ENCODE data around the gene ADGB.
"Not testable (repeated sequence)": the region's sequence is repeated elsewhere in the genome, so short reads cannot be mapped to it uniquely, and the experiment has no call there.

ADGB gene

DNA sequence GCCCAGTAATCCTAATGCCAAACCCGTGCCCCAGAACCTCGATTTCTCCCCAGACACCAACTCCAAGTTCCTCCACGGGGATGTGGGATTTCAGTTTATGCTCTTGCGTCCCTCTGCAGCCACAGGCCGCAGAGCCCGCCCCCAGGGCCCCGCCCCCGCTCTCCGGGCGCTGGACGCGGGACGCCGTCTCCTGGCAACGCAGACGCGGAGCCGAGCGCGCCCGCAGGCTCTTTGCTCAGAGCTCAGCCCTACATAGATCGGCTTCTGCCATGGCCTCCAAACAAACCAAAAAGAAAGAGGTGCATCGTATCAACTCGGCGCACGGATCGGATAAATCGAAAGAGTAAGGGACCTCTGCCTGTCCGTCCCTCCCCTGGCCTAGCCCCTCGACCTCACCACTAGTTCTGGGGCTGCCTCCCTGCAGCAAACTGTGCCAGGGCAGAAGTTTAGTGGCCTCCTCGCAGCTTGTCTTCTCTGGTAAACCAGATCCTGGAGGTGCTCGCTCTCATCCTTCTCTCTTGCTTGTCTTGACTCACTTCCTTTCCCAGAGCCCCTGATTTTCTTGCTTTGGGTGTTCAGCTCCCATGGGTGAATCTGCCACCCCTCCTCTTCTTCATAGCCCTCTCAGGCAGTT is at the start of gene ADGB:
Gene ADGB, plus strand, starts transcription at position 201 of the 634 bp plus-strand sequence. Its CDS starts 69 bp downstream, at position 270.
- no peak for DNase-seq (ENCODE audit: low spot score)

DNA sequence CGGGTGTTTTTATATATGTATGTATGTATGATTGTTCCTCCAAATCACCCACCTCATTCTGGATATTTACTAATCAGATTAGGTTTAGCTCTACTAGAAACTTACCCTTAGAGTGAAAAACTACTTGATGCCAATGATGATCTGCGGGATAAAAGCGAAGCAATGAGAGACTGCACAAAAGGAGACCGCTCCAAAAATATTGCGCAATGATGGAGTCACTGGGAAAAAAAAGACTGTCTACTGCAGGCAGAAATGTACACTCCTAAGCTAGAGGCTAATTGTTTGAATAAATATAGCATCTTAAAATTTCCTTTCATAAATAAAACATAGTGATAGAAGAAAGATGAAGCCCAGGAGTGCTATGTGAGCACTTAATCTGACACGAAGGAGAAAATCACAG is 47.9 kb upstream of the ADGB start:
- DNase-seq (ENCODE audit: low spot score), result no peak

DNA sequence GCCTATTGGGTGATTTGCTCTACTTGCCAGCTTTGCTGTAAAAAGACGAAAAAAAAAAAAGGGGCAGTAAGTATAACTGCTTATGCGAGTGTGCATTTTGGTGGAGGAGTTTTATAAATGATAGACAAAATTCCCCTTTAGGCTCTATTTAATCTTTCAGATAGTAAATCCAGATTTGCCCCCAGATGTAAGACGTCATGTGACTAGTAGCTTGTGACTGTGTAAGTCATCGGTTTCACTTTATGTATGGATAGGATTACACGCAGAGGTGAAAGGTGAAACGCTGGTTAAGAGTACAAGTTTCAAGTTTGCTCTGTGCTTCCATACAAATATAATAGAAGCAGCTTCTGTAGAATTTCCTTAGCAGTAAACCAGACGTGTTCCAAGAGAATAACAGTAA is 47.2 kb upstream of the ADGB start:
- DNase-seq (ENCODE audit: low spot score), result no peak

DNA sequence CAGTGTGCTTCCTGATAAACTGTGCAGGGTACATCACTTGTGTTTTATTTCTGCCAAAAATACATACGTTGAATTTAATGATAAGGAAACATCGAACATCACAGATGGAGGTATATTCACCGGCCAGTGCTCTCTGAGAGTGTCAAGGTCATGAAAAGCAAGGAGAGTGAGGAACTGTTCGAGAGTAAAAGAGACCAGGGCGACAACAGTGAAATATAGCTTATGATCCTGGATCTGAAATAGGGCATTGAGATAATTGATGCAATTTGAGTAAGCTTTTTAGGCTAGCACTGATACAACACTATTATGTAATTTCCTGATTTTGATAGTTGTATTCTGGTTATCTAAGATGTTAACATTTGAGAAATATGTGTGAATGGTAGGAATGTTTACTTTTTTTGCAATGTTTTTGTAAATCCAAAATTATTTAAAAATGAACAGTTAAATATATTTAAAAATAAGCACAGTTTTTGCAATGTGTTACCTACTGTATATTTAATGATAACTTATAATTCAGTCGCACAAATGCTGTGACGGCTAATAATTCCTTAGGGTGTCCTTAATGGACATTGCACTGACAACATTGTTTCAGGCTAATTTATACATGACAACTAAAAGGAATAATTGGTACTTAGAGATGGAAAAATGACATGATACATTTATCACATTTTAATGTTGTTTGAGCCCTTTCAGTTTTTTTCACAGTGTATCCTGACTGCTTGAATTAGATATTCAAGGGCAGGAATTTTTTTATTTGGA is 45.2 kb upstream of the ADGB start:
- no peak for DNase-seq (ENCODE audit: low spot score)

DNA sequence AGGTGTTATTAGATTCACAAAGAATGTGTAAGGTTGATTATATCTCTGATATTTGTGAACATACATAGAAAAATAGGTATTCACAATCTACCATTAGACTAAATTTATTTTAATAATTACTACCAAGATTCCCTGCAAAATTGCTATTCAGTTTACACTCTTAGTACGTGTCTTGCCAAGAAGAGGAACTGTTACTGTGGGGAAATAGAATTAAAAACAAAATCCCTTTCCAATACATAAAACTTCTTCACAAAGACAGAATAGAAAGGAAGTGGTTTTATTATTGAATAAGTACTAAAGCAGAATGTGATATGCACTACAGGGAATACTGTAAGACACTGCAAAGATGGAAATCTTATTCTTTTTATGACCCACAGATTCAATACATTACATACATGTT is 38.2 kb upstream of the ADGB start:
- DNase-seq (ENCODE audit: low spot score), result no peak

DNA sequence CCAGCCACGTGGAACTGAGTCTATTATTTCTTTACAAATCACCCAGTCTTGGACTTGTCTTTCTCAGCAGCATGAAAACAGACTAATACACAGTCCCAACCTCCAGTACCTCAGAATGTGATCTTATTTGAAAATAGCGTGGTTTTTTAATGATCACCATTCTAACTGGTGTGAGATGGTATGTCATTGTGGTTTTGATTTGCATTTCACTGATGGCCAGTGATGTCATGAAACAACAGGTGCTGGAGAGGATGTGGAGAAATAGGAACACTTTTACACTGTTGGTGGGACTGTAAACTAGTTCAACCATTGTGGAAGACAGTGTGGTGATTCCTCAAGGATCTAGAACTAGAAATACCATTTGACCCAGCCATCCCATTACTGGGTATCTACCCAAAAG is 32.1 kb upstream of the ADGB start:
- not testable (repeated sequence) for DNase-seq (ENCODE audit: low spot score)

DNA sequence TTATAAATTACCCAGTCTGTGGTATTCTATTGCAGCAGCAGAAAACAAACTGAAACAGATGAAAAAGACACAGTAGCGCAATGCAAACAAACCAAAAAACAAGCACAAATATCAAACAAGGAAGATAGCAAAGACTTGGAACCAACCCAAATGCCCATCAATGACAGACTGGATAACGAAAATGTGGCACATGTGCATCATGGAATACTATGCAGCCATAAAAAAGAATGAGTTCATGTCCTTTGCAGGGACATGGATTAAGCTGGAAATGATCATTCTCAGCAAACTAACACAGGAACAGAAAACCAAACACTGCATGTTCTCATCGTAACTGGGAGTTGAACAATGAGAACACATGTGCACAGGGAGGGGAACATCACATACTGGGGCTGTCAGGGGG is 30.2 kb upstream of the ADGB start:
- DNase-seq (ENCODE audit: low spot score), result not testable (repeated sequence)

DNA sequence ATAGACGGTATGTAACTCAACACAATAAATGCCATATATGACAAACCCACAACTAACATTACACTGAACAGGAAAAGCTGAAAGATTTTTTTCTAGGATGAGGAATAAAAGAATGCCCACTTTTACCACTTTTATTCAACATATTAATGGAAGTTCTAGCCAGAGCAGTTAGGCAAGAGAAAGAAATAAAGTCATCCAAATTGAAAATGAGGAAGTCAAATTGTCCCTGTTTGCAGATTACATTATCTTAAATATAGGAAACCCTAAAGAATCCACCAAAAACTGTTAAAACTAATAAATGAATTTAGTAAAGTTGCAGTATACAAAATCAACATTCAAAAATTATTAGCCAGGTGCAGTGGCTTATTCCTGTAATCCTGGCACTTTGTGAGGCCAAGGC is 24.6 kb upstream of the ADGB start:
- no peak for DNase-seq (ENCODE audit: low spot score)

DNA sequence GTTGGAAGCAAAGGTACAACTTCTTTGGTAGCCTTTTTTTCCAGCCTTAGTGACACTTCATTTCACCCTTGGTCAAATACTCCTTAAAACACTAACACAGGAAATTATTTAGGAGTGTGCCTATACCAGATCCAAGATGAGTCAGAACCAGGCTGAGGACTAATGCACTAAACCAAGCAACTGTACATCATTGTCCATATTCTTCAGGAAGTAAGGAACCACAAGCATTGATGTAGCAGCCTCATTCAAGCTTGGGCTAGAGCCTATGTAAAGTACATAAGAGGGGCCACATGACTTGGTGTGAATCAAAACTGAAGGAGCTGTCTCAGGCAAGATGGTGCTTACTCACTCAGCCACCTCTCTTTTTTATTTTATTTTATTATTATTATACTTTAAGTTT is 20.7 kb upstream of the ADGB start:
- DNase-seq (ENCODE audit: low spot score), result no peak

DNA sequence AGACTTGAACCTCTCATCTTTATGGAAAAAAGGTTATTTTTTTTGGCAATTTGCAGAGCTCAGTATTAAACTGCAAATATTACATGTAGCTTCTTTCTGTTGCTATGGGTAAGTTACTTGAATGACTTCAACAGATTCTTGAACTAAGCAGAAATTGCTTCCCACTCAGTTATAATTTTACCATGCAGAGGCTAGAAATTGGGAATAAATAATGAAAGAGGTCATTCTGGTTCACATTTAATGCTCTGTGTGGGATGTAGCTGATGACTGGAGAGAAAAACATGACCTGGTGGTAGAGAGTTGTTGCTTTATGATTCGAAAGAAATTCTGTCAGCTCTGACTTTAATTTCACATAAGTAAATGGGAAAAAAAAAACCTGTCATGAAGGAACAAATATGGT is 16.8 kb upstream of the ADGB start:
- DNase-seq (ENCODE audit: low spot score), result no peak

DNA sequence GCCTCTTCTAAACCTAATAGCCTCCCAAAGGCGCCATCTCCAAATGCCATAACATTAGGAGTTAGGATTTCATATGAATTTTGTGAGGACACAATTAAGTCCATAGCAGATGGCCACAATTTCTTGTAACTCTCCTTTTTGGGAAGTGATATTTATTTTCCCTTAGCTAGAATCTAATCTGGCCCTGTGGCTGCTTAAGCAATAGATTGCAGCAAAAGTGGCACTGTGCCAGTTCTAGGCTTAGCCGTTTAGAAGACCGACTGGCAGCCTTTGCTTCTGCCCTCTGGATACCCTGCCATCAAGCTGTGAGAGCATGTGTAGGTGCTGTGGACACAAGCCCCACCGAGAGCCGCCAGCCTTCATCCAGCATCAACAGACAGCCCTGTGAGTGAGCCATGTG is 15.9 kb upstream of the ADGB start:
- no peak for DNase-seq (ENCODE audit: low spot score)

DNA sequence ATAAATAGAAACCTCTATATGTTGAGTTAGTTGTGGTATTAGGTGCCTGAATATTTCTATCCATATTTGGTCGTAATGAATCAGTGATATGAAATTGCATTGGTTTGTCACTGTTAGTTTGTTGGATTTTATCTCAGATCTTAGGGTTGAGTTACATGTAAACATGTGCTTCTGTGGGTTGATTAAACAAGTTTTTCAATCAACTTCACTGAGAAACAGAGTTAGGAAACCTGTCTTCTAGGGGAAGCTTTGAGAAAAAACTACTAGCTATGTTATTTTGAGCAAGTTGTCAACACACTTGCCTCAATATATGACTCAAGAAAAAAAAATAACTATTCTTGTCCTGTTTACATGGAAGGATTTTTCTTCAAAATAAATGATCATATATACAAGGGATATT is 14.8 kb upstream of the ADGB start:
- no peak for DNase-seq (ENCODE audit: low spot score)

DNA sequence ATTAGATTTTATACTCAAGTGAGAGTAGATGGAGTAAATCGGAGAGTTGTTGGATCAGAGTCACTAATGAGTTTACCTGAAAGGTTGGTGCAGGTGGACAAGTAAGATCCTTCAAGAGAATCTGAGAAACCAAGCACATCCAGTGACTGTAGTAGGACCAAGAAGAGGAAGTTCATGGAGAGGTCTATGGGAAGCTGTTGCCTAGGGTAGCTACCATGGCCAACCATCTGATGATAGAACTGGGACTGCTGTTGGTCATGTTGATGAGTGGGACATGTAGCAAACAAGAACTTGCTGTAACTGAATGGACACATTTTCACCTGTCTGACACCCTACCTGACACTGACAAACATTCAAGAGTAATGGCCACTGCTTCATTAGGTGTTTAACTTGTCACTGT is 11.3 kb upstream of the ADGB start:
- no peak for DNase-seq (ENCODE audit: low spot score)

DNA sequence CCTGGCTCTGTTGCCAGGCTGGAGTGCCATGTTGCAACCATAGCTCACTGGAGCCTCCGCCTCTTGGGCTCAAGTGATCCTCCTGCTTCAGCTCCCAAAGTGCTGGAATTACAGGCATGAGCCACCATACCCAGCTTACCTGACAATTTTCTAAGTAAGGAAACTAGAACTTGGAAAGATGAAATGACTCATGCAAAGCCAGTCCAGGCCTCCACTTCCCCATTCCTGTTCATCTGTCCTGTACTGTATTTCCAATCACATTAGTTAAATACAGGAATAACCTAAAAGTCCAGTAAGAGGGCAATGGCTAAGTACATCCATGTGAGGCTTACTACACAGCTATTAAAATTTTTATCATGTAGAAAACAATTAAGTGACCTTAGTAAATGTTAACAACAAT is 8.3 kb upstream of the ADGB start:
- no peak for DNase-seq (ENCODE audit: low spot score)

DNA sequence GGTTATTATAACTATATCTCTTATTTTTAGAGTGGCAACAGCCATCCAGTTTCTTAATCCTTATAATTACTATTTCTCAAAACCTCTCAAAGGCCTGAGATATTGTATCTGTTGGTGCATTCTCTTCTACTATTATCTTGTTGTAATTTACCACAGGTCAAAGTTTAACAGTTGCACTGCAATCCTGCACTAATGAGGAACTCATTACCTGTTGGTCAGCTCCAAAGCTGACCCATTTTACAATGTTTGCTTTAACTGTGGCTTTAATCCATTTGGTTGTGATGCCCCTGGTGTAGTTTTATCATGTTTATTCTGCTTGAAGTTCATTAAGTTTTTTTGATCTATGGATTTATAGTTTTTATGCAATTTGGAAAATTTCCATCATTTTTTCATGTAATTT is 6.3 kb upstream of the ADGB start:
- DNase-seq (ENCODE audit: low spot score), result no peak

DNA sequence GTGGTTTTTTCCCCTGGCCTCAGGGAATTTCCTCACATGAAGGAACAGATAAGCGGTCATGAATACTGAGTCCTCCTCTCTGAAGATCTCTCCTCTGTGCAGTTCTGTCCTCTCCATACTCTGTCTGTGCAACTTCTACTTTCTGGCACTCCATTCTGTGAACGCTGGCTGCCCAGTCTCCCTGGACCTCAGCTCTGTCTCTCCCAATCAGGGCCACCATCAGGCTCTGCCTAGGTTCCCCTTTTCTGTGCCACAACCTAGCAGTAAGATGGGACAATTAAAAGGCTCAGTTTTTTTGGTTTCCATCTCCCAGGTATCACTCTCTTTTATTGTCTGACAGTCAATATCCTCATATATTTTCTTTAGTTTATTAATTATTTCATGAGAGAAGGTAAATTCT is 4.8 kb upstream of the ADGB start:
- DNase-seq (ENCODE audit: low spot score), result no peak

DNA sequence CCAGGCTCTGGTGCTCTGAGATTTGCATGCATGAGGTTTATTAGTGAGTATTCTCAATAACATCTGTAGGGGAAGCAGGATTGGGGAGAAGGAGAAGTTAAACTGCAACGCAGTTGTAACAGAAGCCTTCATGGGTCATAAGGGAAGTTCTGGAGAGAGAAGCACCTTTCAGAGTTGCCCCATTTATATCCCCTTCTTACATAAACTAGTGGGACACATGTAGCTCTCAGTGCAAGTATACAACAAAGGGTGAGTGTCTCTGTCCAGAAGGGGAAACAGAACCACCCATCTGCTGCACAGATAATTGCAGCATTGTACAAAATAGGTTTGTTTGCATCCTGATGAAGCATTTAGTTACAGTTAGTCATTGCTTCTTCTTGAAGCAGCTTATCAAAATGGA is 4.3 kb upstream of the ADGB start:
- no peak for DNase-seq (ENCODE audit: low spot score)

DNA sequence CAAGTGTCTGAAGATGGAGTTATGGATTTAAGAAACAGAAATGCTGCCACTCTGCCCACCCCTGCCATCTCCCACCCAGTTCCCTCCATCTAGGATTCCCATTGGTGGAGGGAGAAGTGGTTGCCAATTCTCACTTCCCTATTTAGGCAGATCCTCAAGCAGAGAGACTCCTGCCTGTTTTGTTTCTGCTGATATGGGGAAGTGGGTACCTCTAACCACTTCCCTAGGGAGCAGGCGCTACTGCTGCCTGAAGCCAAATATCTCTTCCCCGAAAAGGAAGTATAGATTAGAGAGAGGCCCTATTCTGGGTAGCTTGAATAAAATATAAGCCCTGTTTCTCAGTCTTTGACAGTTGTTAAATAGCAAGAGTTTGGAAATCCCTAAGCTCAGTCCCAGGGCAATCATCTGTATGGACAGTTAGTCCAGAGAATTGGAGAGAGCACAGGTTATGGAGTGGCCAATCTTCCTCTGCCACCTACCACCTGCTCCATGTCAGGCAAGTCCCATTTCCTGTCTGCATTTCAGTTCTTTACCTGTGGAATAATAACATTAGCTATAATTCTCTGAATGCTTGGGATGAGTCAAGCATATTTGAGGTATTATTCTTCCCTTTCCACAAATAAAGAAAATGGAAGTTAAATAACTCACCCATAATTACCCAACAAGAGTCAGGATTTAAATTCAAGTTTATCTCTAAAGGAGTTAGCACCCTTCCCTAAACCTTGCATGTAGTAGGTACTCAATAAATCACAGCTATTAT is 2.6 kb upstream of the ADGB start:
- DNase-seq (ENCODE audit: low spot score), result peak; percentile 2

DNA sequence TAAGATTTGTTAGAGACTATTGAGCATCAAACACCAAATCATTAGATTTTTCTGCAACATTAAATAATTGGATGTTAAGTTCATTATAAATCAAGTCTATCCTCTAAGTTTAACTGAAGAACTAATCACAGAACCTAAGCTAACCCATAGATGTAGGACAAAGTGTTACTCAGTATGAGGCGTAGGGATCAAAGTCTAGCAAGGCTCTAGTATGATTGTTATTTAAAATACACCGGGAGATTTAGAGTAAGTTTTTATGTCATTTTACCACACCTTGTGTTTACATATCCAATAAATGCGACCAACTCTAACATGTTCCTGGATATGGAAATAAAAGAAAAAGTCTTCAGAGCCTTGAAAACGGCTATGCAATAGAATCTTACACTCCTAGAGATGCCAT is 2.6 kb downstream of the ADGB start:
- DNase-seq (ENCODE audit: low spot score), result no peak

DNA sequence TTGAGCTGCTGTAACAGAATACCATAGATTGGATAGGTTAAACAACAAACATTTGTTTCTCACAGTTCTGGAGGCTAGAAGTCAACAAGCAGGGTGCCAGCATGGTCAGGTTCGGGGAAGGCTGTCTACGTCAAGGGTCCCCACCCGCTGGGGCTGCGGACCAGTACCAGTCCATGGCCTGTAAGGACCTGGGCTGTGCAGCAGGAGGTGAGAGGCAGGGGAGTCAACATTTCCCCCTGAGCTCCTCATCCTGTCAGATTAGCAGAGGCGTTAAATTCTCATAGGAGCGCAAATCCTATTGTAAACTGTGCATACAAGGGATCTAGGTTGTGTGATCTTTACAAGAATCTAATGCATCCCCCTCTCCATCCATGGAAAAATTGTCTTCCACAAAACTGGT is 3.8 kb downstream of the ADGB start:
- DNase-seq (ENCODE audit: low spot score), result no peak

DNA sequence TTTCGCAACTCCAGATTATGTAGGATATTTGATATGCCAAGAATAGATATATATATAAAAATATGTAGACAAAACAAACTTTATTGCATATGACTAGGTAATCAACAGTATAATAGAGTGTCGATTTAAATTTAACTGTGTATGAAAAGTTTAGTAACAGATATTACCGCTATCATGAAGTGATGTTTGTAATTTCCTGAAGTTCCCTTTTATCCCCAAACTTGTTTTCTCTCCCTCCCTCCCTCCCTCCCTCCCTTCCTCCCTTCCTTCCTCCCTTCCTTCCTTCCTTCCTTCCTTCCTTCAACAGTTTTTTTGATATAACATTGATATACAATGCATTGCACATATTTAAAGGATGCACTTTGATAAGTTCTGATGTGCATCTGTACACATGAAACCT is 15.2 kb downstream of the ADGB start:
- DNase-seq (ENCODE audit: low spot score), result no peak

DNA sequence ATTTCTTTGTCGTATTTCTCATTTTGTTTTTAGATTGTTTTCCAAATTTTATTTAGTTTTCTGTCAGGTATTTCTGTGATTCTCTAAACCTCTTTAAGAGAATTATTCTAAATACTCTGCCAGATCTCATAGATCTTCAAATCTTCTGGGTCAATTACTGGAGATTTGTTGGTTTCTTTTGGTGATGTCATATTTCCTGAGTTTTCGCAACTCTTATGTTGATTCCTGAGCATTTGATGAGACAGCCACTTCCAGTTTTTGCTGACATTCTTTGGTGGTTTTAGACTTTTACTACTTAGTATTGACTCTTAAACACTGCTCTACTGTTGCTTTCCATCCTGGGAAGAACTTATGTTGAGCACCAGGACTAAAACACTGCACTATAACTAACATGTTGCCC is 21.9 kb downstream of the ADGB start:
- DNase-seq (ENCODE audit: low spot score), result no peak

DNA sequence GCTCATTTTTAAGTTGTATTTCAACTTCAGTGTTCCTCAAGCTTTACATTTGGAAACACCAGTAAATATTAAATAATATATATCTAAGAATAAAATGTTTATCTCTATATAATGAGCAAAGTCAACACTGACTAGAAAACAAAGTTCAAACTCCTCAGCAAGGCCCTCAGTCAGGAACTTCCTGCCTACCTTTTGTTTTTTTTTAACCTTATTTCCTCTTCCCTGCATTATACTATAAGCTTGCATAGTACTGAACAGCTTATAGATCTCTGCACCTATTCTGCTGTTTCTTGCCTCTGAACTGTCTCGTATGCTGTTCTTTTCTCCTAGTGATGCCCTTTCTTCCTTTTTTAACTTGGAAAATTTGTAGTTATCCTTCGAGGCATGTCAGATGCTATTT is 29.6 kb downstream of the ADGB start:
- no peak for DNase-seq (ENCODE audit: low spot score)

Measured in CD4-positive, alpha-beta T cell treated with Interleukin-2 at 100 ng/mL for 4 hours (primary cell).